Neural progenitor cell (in vitro differentiated cells): Measurements from ENCODE around the gene FRRS1L. TPM values are rescaled to one million over a fixed set of nuclear protein-coding genes. Genes with fewer than 3 reads are reported as not detected.

Source experiments
- DNase-seq: peaks from one replicate; pipeline ENCODE4 v3.0.0-alpha.2; 2016; ENCODE audit warnings: low spot score
- H2AFZ ChIP-seq: fragments of 200-600 bp; sonication (generic); replicated peaks from 2 replicates; pipeline ENCODE4 v1.6.1; 2016; ENCODE audit warnings: antibody characterized with exemption
- H3F3A ChIP-seq: fragments of 200-600 bp; sonication (generic); 2 replicates; pipeline ENCODE4 v1.6.1; 2016; ENCODE audit warnings: antibody characterized with exemption, low read depth
- H3K27ac ChIP-seq: fragments of 200-600 bp; sonication (generic); 2 replicates; pipeline ENCODE4 v1.5.1; 2016; ENCODE audit warnings: mild to moderate bottlenecking
- H3K27me3 ChIP-seq: fragments of 200-600 bp; sonication (generic); 2 replicates; pipeline ENCODE4 v1.6.1; 2016; ENCODE audit warnings: mild to moderate bottlenecking, moderate library complexity
- H3K36me3 ChIP-seq: fragments of 200-600 bp; sonication (generic); 2 replicates; pipeline ENCODE4 v1.5.1; 2016
- H3K4me1 ChIP-seq: fragments of 200-600 bp; sonication (generic); 2 replicates; pipeline ENCODE4 v1.6.1; 2016; ENCODE audit warnings: mixed run types
- H3K4me2 ChIP-seq: fragments of 200-600 bp; sonication (generic); 2 replicates; pipeline ENCODE4 v1.6.1; 2016
- H3K4me3 ChIP-seq: fragments of 200-600 bp; sonication (generic); 2 replicates; pipeline ENCODE4 v1.5.1; 2016
- H3K79me2 ChIP-seq: fragments of 200-600 bp; sonication (generic); 2 replicates; pipeline ENCODE4 v1.6.1; 2016; ENCODE audit warnings: low read depth
- H3K9ac ChIP-seq: fragments of 200-600 bp; sonication (generic); 2 replicates; pipeline ENCODE4 v1.6.1; 2016
- H3K9me3 ChIP-seq: fragments of 200-600 bp; sonication (generic); 2 replicates; pipeline ENCODE4 v1.5.1; 2016; ENCODE audit warnings: low read depth
- H4K20me1 ChIP-seq: fragments of 200-600 bp; sonication (generic); 2 replicates; pipeline ENCODE4 v1.6.1; 2016; ENCODE audit warnings: low read depth
- H3K27ac Mint-ChIP-seq: 3 replicates; pipeline ENCODE4 v1.8.0; 2021; ENCODE audit warnings: mixed read lengths
- H3K27me3 Mint-ChIP-seq: 2 replicates; pipeline ENCODE4 v1.8.0; 2022; ENCODE audit warnings: low read depth, mild to moderate bottlenecking, inconsistent platforms, moderate library complexity, mixed read lengths; ENCODE audit not compliant: insufficient read depth
- H3K36me3 Mint-ChIP-seq: 3 replicates; pipeline ENCODE4 v1.8.0; 2021; ENCODE audit warnings: mixed read lengths
- H3K4me1 Mint-ChIP-seq: 3 replicates; pipeline ENCODE4 v1.8.0; 2021; ENCODE audit warnings: mixed read lengths
- H3K4me3 Mint-ChIP-seq: 3 replicates; pipeline ENCODE4 v1.8.0; 2021; ENCODE audit warnings: mild to moderate bottlenecking, moderate library complexity, mixed read lengths
- H3K9me3 Mint-ChIP-seq: 3 replicates; pipeline ENCODE4 v1.8.0; 2020; ENCODE audit warnings: mixed read lengths
- CTCF ChIP-seq: fragments of 200-600 bp; sonication (generic); IDR thresholded peaks from 2 replicates; pipeline ENCODE4 v1.5.1; 2017; ENCODE audit warnings: antibody characterized with exemption, mild to moderate bottlenecking
- EZH2 ChIP-seq: fragments of 200-600 bp; sonication (generic); IDR thresholded peaks from 2 replicates; pipeline ENCODE4 v1.6.1; 2017; ENCODE audit warnings: antibody characterized with exemption, mild to moderate bottlenecking, moderate library complexity
- EZH2phosphoT487 ChIP-seq: fragments of 200-600 bp; sonication (generic); IDR thresholded peaks from 2 replicates; pipeline ENCODE4 v1.6.1; 2017; ENCODE audit warnings: antibody characterized with exemption
- total RNA-seq: library from RNA; depleted of rRNA; stranded (reverse); fragments of >200 nt; gene quantifications from 2 replicates; pipeline ENCODE4 v1.2.3, GENCODE V29; 2015; ENCODE audit warnings: low replicate concordance

FRRS1L gene
- total RNA-seq, 1 donor from 2014 or later: 13.3 TPM

- no peaks in the 10 kb centered on the region for H3K36me3 ChIP-seq
- Mint-ChIP-seq H3K4me1 (peaks cover 2% of the 10 kb centered on the region), H3K27me3 (peaks cover 22% of the 10 kb centered on the region), H3K36me3 (no peaks in the 10 kb centered on the region), H3K9me3 (peaks cover 5% of the 10 kb centered on the region), H3K4me3 (no peak overlapping the region), H3K27ac (no peak overlapping the region)
- TF ChIP-seq EZH2 (no peak), CTCF (no peak)
- no peaks in the 10 kb centered on the region for H4K20me1 ChIP-seq
- H2AFZ ChIP-seq: no peak overlapping the region
- H3K4me1 ChIP-seq: no peaks in the 10 kb centered on the region
- no peaks in the 10 kb centered on the region for H3K9me3 ChIP-seq
- no peaks in the 10 kb centered on the region for H3K79me2 ChIP-seq
- H3K9ac ChIP-seq: no peak overlapping the region
- no peak overlapping the region for H3K27ac ChIP-seq
- no peak overlapping the region for H3K4me3 ChIP-seq
- no peak for DNase-seq
- H3F3A ChIP-seq: peaks cover 10% of the 10 kb centered on the region
- H3K27me3 ChIP-seq: peaks cover 39% of the 10 kb centered on the region
- H3K4me2 ChIP-seq: no peak overlapping the region
Measured at GRCh38 chr9:109171926-109172325, 4.9 kb upstream of the FRRS1L start.

GRCh38 chr9:109168170-109168569, 1.1 kb upstream of the FRRS1L start:
- H3K36me3 Mint-ChIP-seq: peaks cover 7% of the 10 kb centered on the region
- Histone ChIP-seq H3K36me3 (no peaks in the 10 kb centered on the region), H3K9me3 (peaks cover 6% of the 10 kb centered on the region), H3K4me2 (no peak overlapping the region), H3K4me3 (no peak overlapping the region), H4K20me1 (peaks cover 10% of the 10 kb centered on the region), H3K27me3 (peaks cover 73% of the 10 kb centered on the region), H3K4me1 (peaks cover 9% of the 10 kb centered on the region), H3F3A (peaks cover 31% of the 10 kb centered on the region), H3K27ac (no peak overlapping the region), H3K79me2 (no peaks in the 10 kb centered on the region), H3K9ac (no peak overlapping the region), H2AFZ (no peak overlapping the region)
- no peak overlapping the region for H3K27ac Mint-ChIP-seq
- peaks cover 31% of the 10 kb centered on the region for H3K27me3 Mint-ChIP-seq
- DNase-seq: no peak
- peaks cover 18% of the 10 kb centered on the region for H3K9me3 Mint-ChIP-seq
- TF ChIP-seq EZH2phosphoT487 (peak; percentile 8), EZH2 (no peak), CTCF (no peak)
- H3K4me3 Mint-ChIP-seq: no peak overlapping the region
- peaks cover 17% of the 10 kb centered on the region for H3K4me1 Mint-ChIP-seq

- Histone ChIP-seq H3K4me2 (no peak overlapping the region), H3K4me3 (no peak overlapping the region)
Measured at GRCh38 chr9:109167716-109168115, 667 bp upstream of the FRRS1L start.

More at GRCh38 chr9:109167716-109168115, 667 bp upstream of the FRRS1L start:
- Histone ChIP-seq H3K4me1 (peaks cover 9% of the 10 kb centered on the region), H3K36me3 (no peaks in the 10 kb centered on the region), H3K27ac (no peak overlapping the region), H3F3A (peaks cover 31% of the 10 kb centered on the region), H4K20me1 (peaks cover 10% of the 10 kb centered on the region), H3K27me3 (peaks cover 77% of the 10 kb centered on the region), H3K79me2 (no peaks in the 10 kb centered on the region), H3K9ac (no peak overlapping the region), H2AFZ (no peak overlapping the region), H3K9me3 (peaks cover 6% of the 10 kb centered on the region)
- TF ChIP-seq EZH2phosphoT487 (peak; percentile 21), EZH2 (peak; percentile 7), CTCF (no peak)
- Mint-ChIP-seq H3K4me1 (peaks cover 17% of the 10 kb centered on the region), H3K9me3 (peaks cover 18% of the 10 kb centered on the region), H3K4me3 (peak overlapping the region; percentile 88), H3K27ac (no peak overlapping the region), H3K36me3 (peaks cover 7% of the 10 kb centered on the region), H3K27me3 (peaks cover 33% of the 10 kb centered on the region)
- DNase-seq: no peak
